ENCODE results near the gene PSMB8.

Gene PSMB8

GRCh38 chr6:32855467-32856174, 11.8 kb upstream of the PSMB8 start:
- no peak for DNase-seq

GRCh38 chr6:32854376-32855178, 10.7 kb upstream of the PSMB8 start:
- peak; percentile 51 for DNase-seq

- peak; percentile 95 for DNase-seq
Measured at GRCh38 chr6:32853541-32854375, 9.9 kb upstream of the PSMB8 start, which contains the start of the genes PSMB9 and TAP1. PSMB9 (plus strand) TSS chr6:32854192; CDS start chr6:32854230, 38 bp downstream. TAP1 (minus strand) TSS chr6:32853704; CDS start chr6:32853636, 68 bp downstream.

DNA sequence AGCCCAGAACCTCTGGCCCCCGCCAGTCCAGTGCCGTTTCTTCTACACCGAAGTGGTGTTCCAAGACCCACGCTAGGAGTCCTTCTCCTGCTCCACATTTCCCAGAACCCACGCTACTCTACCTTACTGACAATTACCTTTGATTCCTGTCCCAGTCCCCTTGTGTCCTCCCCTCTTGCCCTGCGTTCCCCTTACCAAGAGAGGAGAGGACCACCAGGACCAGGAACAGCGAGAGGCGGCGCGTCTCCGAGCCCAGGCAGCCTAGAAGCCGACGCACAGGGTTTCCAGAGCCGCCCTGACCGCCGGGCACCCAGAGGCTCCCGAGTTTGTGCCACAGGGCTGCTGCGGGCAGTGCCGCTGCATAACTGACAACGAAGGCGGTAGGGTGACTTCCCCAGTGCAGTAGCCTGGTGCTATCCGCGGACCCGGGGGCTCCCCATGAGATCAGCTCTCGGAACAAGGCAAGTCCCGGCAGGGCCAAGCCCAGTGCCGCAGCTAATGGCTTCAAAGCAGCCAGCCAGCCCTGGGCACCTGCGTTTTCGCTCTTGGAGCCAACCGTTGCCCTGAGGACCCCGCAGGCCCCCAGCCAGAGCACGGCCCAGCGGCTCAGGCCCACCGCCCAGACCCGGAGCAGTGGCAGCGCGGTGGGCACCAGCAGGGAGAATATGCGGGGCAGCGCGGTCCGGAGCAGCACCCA, 9.1 kb upstream of the PSMB8 start:
- DNase-seq, result peak; percentile 61

DNA sequence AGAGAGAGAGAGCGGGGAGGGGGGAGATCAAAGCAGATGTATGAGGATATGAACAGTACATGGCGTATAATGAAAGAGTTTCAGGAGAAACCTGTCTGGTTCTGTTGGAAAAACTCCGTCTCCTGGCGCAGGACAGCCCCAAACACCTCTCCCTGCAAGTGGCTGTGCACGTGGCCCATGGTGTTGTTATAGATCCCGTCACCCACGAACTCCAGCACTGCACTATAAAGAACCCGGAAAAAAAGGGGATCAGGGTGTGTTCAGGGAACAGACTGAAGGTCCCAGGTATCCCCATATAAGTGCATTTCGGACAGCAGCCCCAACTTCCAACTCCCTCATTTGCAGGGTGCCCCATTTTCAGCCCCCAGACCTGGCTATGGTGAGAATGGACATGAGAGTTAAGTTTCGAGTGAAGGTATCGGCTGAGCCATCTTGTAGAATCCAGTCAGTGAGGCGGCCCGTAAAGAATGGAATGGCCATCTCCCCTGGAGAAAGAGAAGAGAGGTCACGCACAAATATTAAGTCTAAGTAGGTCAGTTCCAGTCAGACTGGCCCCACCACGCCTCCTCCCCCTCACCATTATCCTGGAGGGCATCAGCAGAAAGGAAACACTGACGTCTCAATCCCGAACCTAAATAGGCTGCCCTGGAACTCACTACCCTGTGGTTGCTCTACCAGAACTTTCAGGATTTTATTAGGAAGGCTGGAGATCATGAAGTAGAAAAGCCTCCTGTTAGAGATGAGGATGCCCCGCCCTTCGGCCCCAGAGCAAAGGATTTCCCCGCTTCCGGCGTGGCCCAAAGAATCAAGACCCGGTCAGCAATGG, 8.4 kb upstream of the PSMB8 start:
- no peak for DNase-seq

- no peak for DNase-seq
Measured at GRCh38 chr6:32851025-32851424, 7.2 kb upstream of the PSMB8 start.

- DNase-seq, result no peak
Measured at GRCh38 chr6:32849126-32849525, 5.3 kb upstream of the PSMB8 start.

DNA sequence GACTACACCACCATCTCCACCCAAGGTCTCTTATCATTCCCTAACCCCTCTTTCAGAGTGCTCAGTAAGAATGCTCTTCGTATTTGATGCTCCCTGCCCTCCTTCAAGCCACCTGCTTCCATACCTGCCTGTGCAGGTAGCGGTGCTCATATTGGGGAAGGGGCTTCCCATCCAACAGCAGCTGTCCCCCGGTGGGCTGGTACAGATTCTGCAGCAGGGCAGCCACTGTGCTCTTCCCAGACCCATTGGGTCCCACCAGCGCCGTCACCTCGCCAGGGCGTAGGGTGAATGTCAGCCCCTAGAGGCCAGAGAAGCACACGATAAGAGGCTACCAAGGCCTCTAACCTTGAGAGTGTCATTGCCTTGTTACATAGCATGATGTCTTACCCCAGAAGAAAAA, 3.9 kb upstream of the PSMB8 start:
- no peak for DNase-seq

DNA sequence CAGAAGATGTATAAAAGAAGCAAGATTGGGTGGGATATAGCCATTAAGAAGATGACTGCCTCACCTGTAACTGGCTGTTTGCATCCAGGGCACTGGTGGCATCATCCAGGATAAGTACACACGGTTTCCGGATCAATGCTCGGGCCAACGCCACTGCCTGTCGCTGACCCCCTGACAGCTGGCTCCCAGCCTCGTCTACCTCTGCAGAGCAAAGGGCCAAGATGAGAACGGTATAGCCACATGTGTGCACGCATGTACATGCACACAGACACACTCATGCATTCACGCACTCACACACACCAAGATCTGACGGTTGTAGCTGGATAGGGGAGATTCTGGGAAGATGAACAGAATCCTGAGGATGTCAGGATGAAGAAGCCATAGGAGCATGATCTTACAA, 3.2 kb upstream of the PSMB8 start:
- DNase-seq, result no peak

DNA sequence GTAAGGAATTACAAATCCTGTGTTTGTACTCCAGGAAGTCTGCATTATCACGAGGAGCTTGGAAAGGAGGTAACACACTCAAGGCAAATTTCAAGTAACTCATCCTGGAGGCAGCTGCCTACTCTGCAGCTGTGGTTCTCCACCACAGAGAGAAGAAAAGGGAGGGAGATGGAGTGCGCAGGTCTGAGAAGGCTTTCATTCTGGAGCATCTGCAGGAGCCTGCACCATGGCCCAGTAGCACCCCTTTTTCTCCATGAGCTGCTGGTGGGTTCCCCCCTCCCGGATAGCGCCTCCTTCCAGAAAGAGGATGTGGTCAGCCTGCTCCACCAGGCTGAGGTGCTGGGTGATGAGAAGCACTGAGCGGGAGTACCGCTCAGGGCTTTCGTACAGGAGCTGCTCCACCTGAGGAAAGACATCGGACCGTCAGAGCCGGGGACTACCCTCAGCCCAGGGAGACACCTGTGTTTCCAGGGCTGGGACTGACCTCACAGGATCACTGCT, 1.6 kb upstream of the PSMB8 start:
- DNase-seq, result peak; percentile 60

DNA sequence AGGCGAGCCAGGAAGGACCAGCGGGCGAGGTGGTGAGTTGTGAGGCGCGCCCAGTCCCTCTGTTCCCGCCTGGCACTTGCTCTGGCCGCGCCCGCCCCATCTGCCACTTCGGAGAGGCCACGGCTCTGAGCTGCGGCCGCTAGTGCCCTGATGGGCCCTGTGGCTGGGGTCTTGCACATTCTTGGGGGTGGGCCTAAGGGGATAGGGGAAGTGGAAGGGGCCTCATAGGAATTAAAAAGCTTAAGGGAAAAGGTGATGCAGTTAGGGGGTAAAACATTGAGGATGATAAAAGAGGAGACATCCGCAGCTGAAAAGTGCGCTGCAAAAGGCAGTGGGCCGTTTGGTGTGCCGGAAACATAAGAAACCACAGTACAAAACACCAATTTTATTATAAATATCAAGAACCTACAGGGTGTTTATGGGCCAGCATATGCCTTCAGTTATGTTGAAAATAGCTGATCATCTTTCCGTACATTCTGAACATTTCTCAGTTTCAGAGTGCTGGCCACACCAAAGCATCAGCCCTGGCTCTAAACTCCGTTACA, 1.1 kb upstream of the PSMB8 start:
- no peak for DNase-seq

DNA sequence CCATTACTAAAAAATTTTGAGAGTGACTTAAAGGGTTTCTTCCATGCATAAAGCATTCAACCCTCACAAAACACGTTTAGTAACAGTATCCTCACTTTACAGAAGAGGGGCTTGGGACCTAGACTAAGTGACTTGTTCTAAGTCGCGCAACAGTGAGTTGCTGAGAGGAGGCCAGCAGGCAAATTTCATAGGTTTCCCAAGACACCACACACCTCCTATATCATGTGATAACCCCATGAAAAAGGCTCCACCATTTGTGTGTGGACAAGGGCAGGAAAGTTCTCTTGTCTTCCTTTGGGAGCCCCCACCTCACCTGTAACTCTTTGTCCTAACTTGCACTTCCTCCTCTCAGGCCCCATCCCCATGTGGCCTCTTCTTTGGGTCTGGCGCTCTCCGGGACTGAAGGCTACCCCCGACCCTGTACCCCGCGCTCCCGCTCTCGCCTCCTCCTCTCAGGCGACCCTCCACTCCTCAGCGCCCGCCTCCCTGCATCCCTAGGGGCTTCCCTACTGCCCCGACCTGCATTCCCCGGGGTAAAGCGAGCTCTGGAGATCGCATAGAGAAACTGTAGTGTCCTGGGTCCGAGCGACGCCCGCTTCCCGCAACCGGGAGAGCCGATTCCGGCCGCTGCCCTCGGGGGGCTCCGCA, 392 bp downstream of the PSMB8 start:
- DNase-seq, result no peak

- DNase-seq, result no peak
Measured at GRCh38 chr6:32842690-32843089, 1.2 kb downstream of the PSMB8 start.

DNA sequence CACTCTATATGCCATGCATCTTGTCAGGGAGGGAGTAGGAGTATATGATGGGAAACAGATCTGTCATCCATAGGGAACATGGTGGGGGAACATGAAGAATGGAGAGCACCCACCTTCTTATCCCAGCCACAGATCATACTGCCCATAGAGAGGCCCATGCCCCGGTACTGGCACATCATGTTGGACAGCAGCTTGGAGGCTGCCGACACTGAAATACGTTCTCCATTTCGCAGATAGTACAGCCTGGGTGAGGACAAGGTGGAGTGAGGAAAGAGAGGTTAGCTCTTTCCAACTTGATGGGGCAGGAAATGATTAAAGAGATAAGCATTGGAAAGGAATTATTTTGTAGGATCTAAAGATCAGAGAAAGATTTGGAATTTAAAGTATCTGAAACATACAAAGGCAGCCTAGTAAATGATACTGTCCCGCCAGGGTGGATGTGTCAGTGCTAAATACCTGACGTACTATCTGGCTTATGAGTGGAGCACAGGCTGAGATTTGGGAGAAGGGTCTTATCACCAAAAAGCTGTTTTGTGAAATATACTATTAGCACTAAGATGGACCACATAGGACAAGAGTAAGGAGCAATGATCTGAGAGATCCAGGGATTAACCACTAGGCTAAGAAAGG, 1.7 kb downstream of the PSMB8 start:
- DNase-seq, result no peak

GRCh38 chr6:32840604-32841246, 3.1 kb downstream of the PSMB8 start:
- no peak for DNase-seq

DNA sequence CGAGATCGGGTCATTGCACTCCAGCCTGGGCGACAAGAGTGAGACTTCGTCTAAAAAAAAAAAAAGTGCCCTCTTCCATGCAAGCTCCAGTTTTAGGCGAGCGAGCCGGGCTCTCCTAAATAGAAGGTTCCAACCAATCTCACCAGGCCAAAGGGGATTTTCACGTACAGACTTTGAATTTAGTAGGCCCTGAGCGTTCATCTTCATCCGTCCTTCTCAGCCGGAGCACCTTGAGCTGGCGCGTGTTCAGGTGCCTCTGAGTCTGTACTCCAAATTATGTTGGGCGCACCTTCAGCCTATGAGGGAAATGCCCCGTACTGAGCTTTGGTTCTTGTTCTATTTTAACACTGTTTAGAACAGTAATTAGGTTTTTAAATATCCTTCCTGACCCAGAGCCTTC, 4.5 kb downstream of the PSMB8 start:
- no peak for DNase-seq

- peak; percentile 95 for DNase-seq
Measured at GRCh38 chr6:32838114-32838958, 5.5 kb downstream of the PSMB8 start, which contains the start of gene TAP2. TAP2 (minus strand) TSS chr6:32838739; CDS start chr6:32838233, 506 bp downstream.

GRCh38 chr6:32837651-32838113, 6.2 kb downstream of the PSMB8 start:
- DNase-seq, result no peak
